Cardiac fibroblast (primary cell): Measurements from ENCODE around the gene LSS.

ENCODE experiments used
- DNase-seq, 2 donors: peaks; one replicate each; pipeline versions ENCODE4 v3.0.0 to v3.0.0-alpha.2; 2010; ENCODE audit warnings: low read depth in 2 of 2
- H3K4me3 ChIP-seq, 2 donors: replicated peaks in 1 of 2; 1 replicate in 1 of 2; 2 replicates in 1 of 2; pipeline ENCODE4 v1.5.1; 2011; ENCODE audit warnings: low read depth in 2 of 2, low read length in 2 of 2, mild to moderate bottlenecking in 2 of 2, moderate library complexity in 1 of 2
- TF ChIP-seq, protein P1 (sequence below): IDR thresholded peaks from one replicate; pipeline ENCODE4 v1.5.1; 2011; ENCODE audit warnings: low read depth, mild to moderate bottlenecking, low read length, inconsistent platforms

The LSS gene

GRCh38 chr21:46161633-46162592, 66.7 kb downstream of the LSS start:
- no peak overlapping the region for H3K4me3 ChIP-seq
- no peak for DNase-seq
- TF ChIP-seq, protein P1, sequence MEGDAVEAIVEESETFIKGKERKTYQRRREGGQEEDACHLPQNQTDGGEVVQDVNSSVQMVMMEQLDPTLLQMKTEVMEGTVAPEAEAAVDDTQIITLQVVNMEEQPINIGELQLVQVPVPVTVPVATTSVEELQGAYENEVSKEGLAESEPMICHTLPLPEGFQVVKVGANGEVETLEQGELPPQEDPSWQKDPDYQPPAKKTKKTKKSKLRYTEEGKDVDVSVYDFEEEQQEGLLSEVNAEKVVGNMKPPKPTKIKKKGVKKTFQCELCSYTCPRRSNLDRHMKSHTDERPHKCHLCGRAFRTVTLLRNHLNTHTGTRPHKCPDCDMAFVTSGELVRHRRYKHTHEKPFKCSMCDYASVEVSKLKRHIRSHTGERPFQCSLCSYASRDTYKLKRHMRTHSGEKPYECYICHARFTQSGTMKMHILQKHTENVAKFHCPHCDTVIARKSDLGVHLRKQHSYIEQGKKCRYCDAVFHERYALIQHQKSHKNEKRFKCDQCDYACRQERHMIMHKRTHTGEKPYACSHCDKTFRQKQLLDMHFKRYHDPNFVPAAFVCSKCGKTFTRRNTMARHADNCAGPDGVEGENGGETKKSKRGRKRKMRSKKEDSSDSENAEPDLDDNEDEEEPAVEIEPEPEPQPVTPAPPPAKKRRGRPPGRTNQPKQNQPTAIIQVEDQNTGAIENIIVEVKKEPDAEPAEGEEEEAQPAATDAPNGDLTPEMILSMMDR: no peak

DNA sequence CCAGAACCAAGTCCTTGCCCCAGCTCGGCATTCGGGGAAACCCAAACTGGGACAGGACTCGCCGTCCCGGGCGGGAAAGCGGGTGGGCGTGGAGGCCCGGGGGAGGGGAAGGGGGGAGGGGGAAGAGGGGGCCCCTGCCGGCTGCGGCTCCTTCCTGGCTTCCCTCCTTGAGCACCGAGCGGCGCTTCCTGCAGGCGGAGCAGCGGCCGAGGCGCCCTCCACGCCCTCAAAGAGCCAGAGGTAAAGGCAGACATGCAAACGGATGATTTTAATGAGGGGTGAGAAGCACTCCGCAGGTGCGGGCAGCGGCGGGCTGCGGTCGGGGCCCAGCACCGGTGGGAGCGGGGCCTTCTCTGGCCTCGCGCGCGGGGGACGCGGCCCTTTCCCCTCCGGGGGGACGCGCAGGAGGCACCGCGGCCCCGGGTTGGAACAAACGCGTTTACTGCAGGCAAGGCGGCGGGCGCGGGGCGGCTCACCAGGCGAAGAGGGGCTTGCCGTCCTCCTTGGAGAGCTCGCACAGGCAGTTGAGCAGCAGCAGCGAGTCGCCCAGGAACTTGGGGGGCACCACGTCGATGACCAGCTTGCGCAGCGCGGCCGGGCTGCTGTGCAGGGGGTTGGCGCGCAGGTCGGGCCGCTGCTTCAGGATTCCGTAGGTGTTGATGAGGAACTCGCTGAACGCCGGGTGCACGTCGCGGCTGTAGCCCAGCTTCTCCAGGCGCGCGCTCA, 67.5 kb downstream of the LSS start:
- peak in 1 of 2 donors; percentile 10 for DNase-seq
- no peak overlapping the region for H3K4me3 ChIP-seq

GRCh38 chr21:46160657-46160906, 68.0 kb downstream of the LSS start:
- TF ChIP-seq, protein P1: no peak
- DNase-seq: no peak
- H3K4me3 ChIP-seq: no peak overlapping the region

More for the DNA sequence above, 67.5 kb downstream of the LSS start:
- TF ChIP-seq, protein P1: no peak

DNA sequence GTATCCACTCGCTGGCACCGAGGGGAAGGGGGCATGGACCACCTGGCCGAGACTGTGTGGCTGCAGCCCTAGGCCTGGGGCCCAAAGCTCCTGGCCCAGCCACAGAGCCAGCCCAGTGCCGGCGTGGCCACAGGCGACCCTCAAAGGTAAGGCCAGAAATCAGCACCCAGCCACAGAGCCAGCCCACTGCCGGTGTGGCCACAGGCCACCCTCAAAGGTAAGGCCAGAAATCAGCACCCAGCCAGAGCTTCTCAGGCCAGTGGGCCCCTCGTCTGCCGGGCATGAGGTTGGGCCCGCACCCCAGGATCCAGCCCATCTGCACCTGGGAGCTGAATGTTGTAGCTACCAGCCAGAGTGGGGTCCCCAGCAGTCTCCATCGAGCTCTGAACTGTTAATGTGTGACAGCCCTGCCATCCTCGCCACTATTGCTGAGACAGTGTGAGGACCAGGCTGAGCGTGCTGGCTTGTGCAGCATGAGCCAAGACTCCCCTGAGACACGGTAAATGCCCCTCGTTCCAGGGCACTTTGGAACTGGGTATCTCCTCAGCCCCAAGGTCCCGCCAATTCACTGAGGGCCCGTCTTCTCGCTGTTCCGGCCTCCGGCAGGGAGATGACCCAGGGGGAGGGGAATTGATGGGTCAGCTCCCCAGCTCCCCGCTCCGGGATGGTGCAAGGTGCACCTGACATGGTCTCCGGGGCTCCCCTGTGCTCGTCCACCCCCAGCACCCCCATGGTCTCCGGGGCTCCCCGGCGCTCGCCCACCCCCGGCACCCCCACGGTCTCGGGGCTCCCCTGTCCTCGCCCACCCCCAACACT, 68.5 kb downstream of the LSS start:
- no peak for DNase-seq
- TF ChIP-seq, protein P1: no peak
- no peak overlapping the region for H3K4me3 ChIP-seq

DNA sequence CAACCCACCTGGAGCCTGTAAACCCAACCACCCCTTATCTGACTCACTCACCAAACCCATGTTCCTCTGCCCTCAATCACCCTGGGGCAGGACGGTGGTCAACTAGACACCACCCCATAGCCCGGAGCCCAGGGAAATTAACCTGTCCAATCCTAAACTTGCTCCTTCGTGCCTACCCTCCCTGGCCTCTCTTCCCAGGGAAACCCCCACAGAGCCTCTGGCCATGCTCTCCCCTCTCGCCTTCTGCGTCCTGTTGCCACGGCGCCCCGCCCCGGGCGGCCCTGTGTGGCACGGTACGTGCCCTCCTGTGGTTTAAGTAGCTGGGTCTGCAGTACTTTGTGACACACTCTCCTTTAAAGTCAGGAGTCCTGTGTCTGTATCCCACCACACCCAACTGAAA, 69.2 kb downstream of the LSS start:
- H3K4me3 ChIP-seq: no peak overlapping the region
- TF ChIP-seq, protein P1: no peak
- no peak for DNase-seq

DNA sequence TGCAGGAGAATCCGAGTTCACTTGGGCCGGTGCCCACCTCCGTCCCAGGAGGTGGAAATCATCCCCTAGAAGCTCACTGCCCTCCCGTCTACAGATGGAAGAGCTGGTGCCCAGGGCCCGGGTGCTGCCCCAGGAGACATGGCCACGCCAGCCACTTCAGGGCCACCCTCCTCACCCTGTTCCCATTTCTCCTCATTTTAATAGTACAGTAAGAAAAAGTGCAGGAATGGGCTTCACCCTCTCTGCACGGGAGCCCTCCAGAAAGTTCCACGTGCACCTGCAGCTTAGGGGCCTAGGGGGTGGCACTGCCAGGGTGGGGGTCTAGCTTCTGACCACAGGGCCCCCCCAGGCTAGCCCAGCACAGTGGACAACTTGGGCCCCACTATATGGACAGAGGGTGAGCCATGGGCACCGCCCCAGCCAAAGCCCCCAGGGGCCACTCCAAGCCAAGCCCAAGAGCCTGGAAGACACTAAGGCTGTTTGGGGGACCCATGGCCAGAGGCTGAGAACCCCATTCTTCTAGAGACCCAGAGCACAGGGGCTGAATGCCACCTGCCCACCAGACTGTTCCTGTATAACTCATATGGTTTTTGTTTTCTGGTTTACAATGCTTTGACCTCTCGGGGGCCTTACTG, 69.8 kb downstream of the LSS start:
- H3K4me3 ChIP-seq: no peak overlapping the region
- no peak for DNase-seq
- TF ChIP-seq, protein P1: no peak
